Retinal pigment epithelial cell (primary cell): ENCODE measurements around the gene PTBP3.

ENCODE experiments used
- DNase-seq: peaks from one replicate; pipeline ENCODE4 v3.0.0-alpha.2; 2010; ENCODE audit warnings: low read depth
- H3K4me3 ChIP-seq: 2 replicates; pipeline ENCODE4 v1.5.1; 2011; ENCODE audit warnings: mild to moderate bottlenecking, low read length, control low read depth, moderate library complexity
- CTCF ChIP-seq: conservative IDR thresholded peaks from 2 replicates; pipeline ENCODE4 v1.5.1; 2011; ENCODE audit warnings: low read depth, low read length, control low read depth, inconsistent platforms

Gene PTBP3

GRCh38 chr9:112184221-112184620 is 149.2 kb downstream of the PTBP3 start:
- no peak for DNase-seq
- TF ChIP-seq CTCF: no peak

GRCh38 chr9:112180387-112180881 is 153.0 kb downstream of the PTBP3 start:
- no peak for DNase-seq
- no peak for TF ChIP-seq CTCF
- H3K4me3 ChIP-seq: no peak overlapping the region

More at GRCh38 chr9:112184221-112184620, 149.2 kb downstream of the PTBP3 start:
- no peak overlapping the region for H3K4me3 ChIP-seq

GRCh38 chr9:112179816-112180215 is 153.6 kb downstream of the PTBP3 start:
- no peak for DNase-seq
- no peak for TF ChIP-seq CTCF
- no peak overlapping the region for H3K4me3 ChIP-seq

- no peak for TF ChIP-seq CTCF
- DNase-seq: no peak
- H3K4me3 ChIP-seq: no peak overlapping the region
These were observed 156.9 kb downstream of the PTBP3 start for GRCh38 chr9:112176524-112176923.

- DNase-seq: no peak
- H3K4me3 ChIP-seq: peak overlapping the region; percentile 59
- no peak for TF ChIP-seq CTCF
These were observed 157.6 kb downstream of the PTBP3 start for GRCh38 chr9:112175796-112176315.

GRCh38 chr9:112174965-112175795 is 158.2 kb downstream of the PTBP3 start, which contains the start of gene SUSD1:
TSS of gene SUSD1 (minus strand) at chr9:112175297. CDS start at chr9:112175235, 62 bp downstream.
- TF ChIP-seq CTCF: no peak
- H3K4me3 ChIP-seq: peak within 1 kb of the TSS; percentile 59
- DNase-seq: no peak
